MM.1S (cell line): ENCODE results near the gene TTBK1.

Experiments
- DNase-seq: peaks from one replicate; pipeline ENCODE4 v3.0.0-alpha.2; 2015
- H2AFZ ChIP-seq: fragments of 300-600 bp; sonication (generic); 2 replicates; pipeline ENCODE4 v1.6.0; 2016; ENCODE audit warnings: antibody characterized with exemption, low read length
- H3F3A ChIP-seq: fragments of 300-600 bp; sonication (generic); 2 replicates; pipeline ENCODE4 v1.6.1; 2016; ENCODE audit warnings: mild to moderate bottlenecking, antibody characterized with exemption, low read length, moderate library complexity, mixed read lengths; ENCODE audit not compliant: insufficient read depth
- H3K27ac ChIP-seq: fragments of 300-600 bp; sonication (generic); 2 replicates; pipeline ENCODE4 v1.5.1; 2016; ENCODE audit warnings: mild to moderate bottlenecking, low read length
- H3K27me3 ChIP-seq: fragments of 300-600 bp; sonication (generic); replicated peaks from 2 replicates; pipeline ENCODE4 v1.6.0; 2016; ENCODE audit warnings: low read length; ENCODE audit not compliant: insufficient read depth
- H3K36me3 ChIP-seq: fragments of 300-600 bp; sonication (generic); replicated peaks from 2 replicates; pipeline ENCODE4 v1.6.1; 2016; ENCODE audit warnings: mild to moderate bottlenecking, low read length, mixed read lengths; ENCODE audit not compliant: insufficient read depth
- H3K4me1 ChIP-seq: fragments of 300-600 bp; sonication (generic); 2 replicates; pipeline ENCODE4 v1.6.1; 2016; ENCODE audit warnings: low read length, mixed read lengths
- H3K4me2 ChIP-seq: fragments of 300-600 bp; sonication (generic); 2 replicates; pipeline ENCODE4 v1.6.0; 2016; ENCODE audit warnings: low read depth, low read length
- H3K4me3 ChIP-seq: fragments of 300-600 bp; sonication (generic); 2 replicates; pipeline ENCODE4 v1.5.1; 2016; ENCODE audit warnings: low read length, mixed read lengths
- H3K79me2 ChIP-seq: fragments of 300-600 bp; sonication (generic); 2 replicates; pipeline ENCODE4 v1.6.1; 2016; ENCODE audit warnings: mixed run types, low read length, mixed read lengths
- H3K9ac ChIP-seq: fragments of 300-600 bp; sonication (generic); 2 replicates; pipeline ENCODE4 v1.6.1; 2016; ENCODE audit warnings: low read length, mixed read lengths
- H3K9me2 ChIP-seq: fragments of 300-600 bp; sonication (generic); replicated peaks from 2 replicates; pipeline ENCODE4 v1.6.1; 2016; ENCODE audit warnings: mild to moderate bottlenecking, low read length, mixed read lengths; ENCODE audit not compliant: insufficient read depth
- H3K9me3 ChIP-seq: fragments of 300-600 bp; sonication (generic); replicated peaks from 2 replicates; pipeline ENCODE4 v1.6.1; 2016; ENCODE audit warnings: mild to moderate bottlenecking, low read length, mixed read lengths; ENCODE audit not compliant: insufficient read depth
- H4K20me1 ChIP-seq: fragments of 300-600 bp; sonication (generic); 2 replicates; pipeline ENCODE4 v1.6.1; 2016; ENCODE audit warnings: mild to moderate bottlenecking, low read length, moderate library complexity, mixed read lengths; ENCODE audit not compliant: insufficient read depth
- CTCF ChIP-seq: fragments of 300-600 bp; sonication (generic); IDR thresholded peaks from 2 replicates; pipeline ENCODE4 v1.5.1; 2016; ENCODE audit warnings: antibody characterized with exemption, low read length, mixed read lengths
- EZH2 ChIP-seq: fragments of 300-600 bp; sonication (generic); optimal IDR thresholded peaks from 2 replicates; pipeline ENCODE3; 2017; ENCODE audit warnings: low read depth, mild to moderate bottlenecking, antibody characterized with exemption, low read length, mixed read lengths
- EZH2phosphoT487 ChIP-seq: fragments of 300-600 bp; sonication (generic); IDR thresholded peaks from 2 replicates; pipeline ENCODE4 v1.6.1; 2018; ENCODE audit warnings: antibody characterized with exemption, low read length

TTBK1 gene

GRCh38 chr6:43219119-43219518, 24.2 kb upstream of the TTBK1 start:
- TF ChIP-seq CTCF (no peak), EZH2 (no peak), EZH2phosphoT487 (no peak)
- Histone ChIP-seq H3K4me3 (no peak overlapping the region), H2AFZ (no peak overlapping the region), H3K4me1 (peaks cover 4% of the 10 kb centered on the region), H3K9me2 (no peaks in the 10 kb centered on the region), H3K9me3 (no peaks in the 10 kb centered on the region), H3K4me2 (no peak overlapping the region), H3K27ac (no peak overlapping the region), H3K79me2 (no peaks in the 10 kb centered on the region), H3K9ac (no peak overlapping the region), H3K27me3 (no peaks in the 10 kb centered on the region), H4K20me1 (no peaks in the 10 kb centered on the region), H3F3A (no peaks in the 10 kb centered on the region), H3K36me3 (no peaks in the 10 kb centered on the region)
- DNase-seq: no peak

- Histone ChIP-seq H3K4me1 (peaks cover 10% of the 10 kb centered on the region), H3K79me2 (no peaks in the 10 kb centered on the region), H3K27me3 (no peaks in the 10 kb centered on the region), H2AFZ (no peak overlapping the region), H3K4me3 (no peak overlapping the region), H3K9ac (no peak overlapping the region), H3K9me3 (no peaks in the 10 kb centered on the region), H3K9me2 (no peaks in the 10 kb centered on the region), H3K36me3 (no peaks in the 10 kb centered on the region), H4K20me1 (no peaks in the 10 kb centered on the region), H3F3A (peaks cover 3% of the 10 kb centered on the region; the same call in 1 of the 2 replicates), H3K27ac (no peak overlapping the region), H3K4me2 (no peak overlapping the region)
- TF ChIP-seq EZH2 (no peak), EZH2phosphoT487 (no peak), CTCF (no peak)
- no peak for DNase-seq
These were observed 23.5 kb upstream of the TTBK1 start for GRCh38 chr6:43219814-43220213.

- no peaks in the 10 kb centered on the region for H3K9me3 ChIP-seq
- H3K79me2 ChIP-seq: no peaks in the 10 kb centered on the region
- H3K4me1 ChIP-seq: peaks cover 13% of the 10 kb centered on the region
- H3K4me2 ChIP-seq: no peak overlapping the region
- TF ChIP-seq CTCF (no peak), EZH2phosphoT487 (no peak), EZH2 (no peak)
- H3K4me3 ChIP-seq: no peak overlapping the region
- no peak overlapping the region for H2AFZ ChIP-seq
- H3K36me3 ChIP-seq: no peaks in the 10 kb centered on the region
- no peak overlapping the region for H3K9ac ChIP-seq
- H4K20me1 ChIP-seq: no peaks in the 10 kb centered on the region
- no peak for DNase-seq
- H3K9me2 ChIP-seq: no peaks in the 10 kb centered on the region
- peaks cover 6% of the 10 kb centered on the region; the same call in 1 of the 2 replicates for H3F3A ChIP-seq
- no peaks in the 10 kb centered on the region for H3K27me3 ChIP-seq
- no peak overlapping the region for H3K27ac ChIP-seq
These were observed 22.8 kb upstream of the TTBK1 start for GRCh38 chr6:43220439-43220951.
